Keratinocyte (primary cell): Measurements from ENCODE around the gene ABCG4. TPM values are rescaled to one million over a fixed set of nuclear protein-coding genes. Genes with fewer than 3 reads are reported as not detected.

Source experiments
- DNase-seq: peaks from one replicate; pipeline ENCODE4 v3.0.0-alpha.2; 2011; ENCODE audit warnings: low read depth, missing footprints, low spot score
- FAIRE-seq: peaks from 2 replicates; lab custom pipeline; 2011; peaks lifted over from hg19 to GRCh38; lab: Jason Lieb, UNC
- H2AFZ ChIP-seq: 2 replicates; pipeline ENCODE4 v1.6.0; 2012; ENCODE audit warnings: low read length, control low read depth, inconsistent platforms; ENCODE audit not compliant: control insufficient read depth
- H3K27ac ChIP-seq: 2 replicates; pipeline ENCODE4 v1.5.1; 2011; ENCODE audit warnings: low read length; ENCODE audit not compliant: control insufficient read depth, insufficient read depth
- H3K27me3 ChIP-seq: 3 replicates; pipeline ENCODE4 v1.6.0; 2011; ENCODE audit warnings: low read length; ENCODE audit not compliant: control insufficient read depth, insufficient read depth; ENCODE audit errors: extremely low read depth
- H3K36me3 ChIP-seq, 2 experiments: 2 replicates in 1 of 2; 3 replicates in 1 of 2; pipeline ENCODE4 v1.5.1; 2011; ENCODE audit warnings: low read length in 2 of 2, mild to moderate bottlenecking in 1 of 2; ENCODE audit not compliant: control insufficient read depth in 2 of 2, insufficient read depth in 2 of 2; ENCODE audit errors: extremely low read depth in 1 of 2
- H3K4me1 ChIP-seq: 3 replicates; pipeline ENCODE4 v1.5.1; 2011; ENCODE audit warnings: low read length; ENCODE audit not compliant: control insufficient read depth, insufficient read depth; ENCODE audit errors: extremely low read depth
- H3K4me2 ChIP-seq: 3 replicates; pipeline ENCODE4 v1.6.0; 2011; ENCODE audit warnings: low read depth, low read length; ENCODE audit not compliant: control insufficient read depth, insufficient read depth; ENCODE audit errors: extremely low read depth
- H3K4me3 ChIP-seq, 3 experiments: fragments of 200-600 bp in 1 of 3; sonication (generic) in 1 of 3; 2 replicates in 2 of 3; 3 replicates in 1 of 3; pipeline ENCODE4 v1.5.1; 2011 to 2016; ENCODE audit warnings: low read length in 3 of 3, mild to moderate bottlenecking in 3 of 3, control low read depth in 2 of 3, inconsistent platforms in 1 of 3, low read depth in 1 of 3, mixed read lengths in 1 of 3, mixed run types in 1 of 3, moderate library complexity in 1 of 3; ENCODE audit not compliant: control insufficient read depth in 2 of 3, insufficient read depth in 2 of 3; ENCODE audit errors: extremely low read depth in 1 of 3
- H3K79me2 ChIP-seq: 2 replicates; pipeline ENCODE4 v1.6.0; 2012; ENCODE audit warnings: low read length; ENCODE audit not compliant: control insufficient read depth, insufficient read depth
- H3K9ac ChIP-seq: 3 replicates; pipeline ENCODE4 v1.6.0; 2011; ENCODE audit warnings: low read length; ENCODE audit not compliant: control insufficient read depth, insufficient read depth; ENCODE audit errors: extremely low read depth
- H3K9me1 ChIP-seq: 3 replicates; pipeline ENCODE4 v1.6.0; 2011; ENCODE audit warnings: low read length; ENCODE audit not compliant: control insufficient read depth, insufficient read depth; ENCODE audit errors: extremely low read depth
- H3K9me3 ChIP-seq: 2 replicates; pipeline ENCODE4 v1.5.1; 2012; ENCODE audit warnings: low read depth, low read length; ENCODE audit not compliant: control insufficient read depth
- H4K20me1 ChIP-seq: 3 replicates; pipeline ENCODE4 v1.6.0; 2011; ENCODE audit warnings: low read length; ENCODE audit not compliant: control insufficient read depth, insufficient read depth; ENCODE audit errors: extremely low read depth
- EZH2 ChIP-seq: IDR thresholded peaks from one replicate; pipeline ENCODE4 v1.6.1; 2012; ENCODE audit warnings: inconsistent platforms, mild to moderate bottlenecking, low read length, moderate library complexity
- dilution Hi-C: fragments of 300-500 bp; cut with MboI; formaldehyde crosslinking; loops from one replicate; pipeline ENCODE4 v1.7.0; 2020; ENCODE audit warnings: low sequenced_read_pairs; ENCODE audit not compliant: extremely low pct_ligation_motif_present
- polyA plus RNA-seq, 5 experiments: library from polyadenylated mRNA; depleted of rRNA in 3 of 5; stranded (reverse) in 3 of 5; stranded (forward) in 1 of 5; unstranded in 1 of 5; fragments of >200 nt; gene quantifications; 1 replicate in 1 of 5; 2 replicates in 3 of 5; 3 replicates in 1 of 5; pipeline versions ENCODE4 v1.2.1 to v1.2.3, GENCODE V29; 2011 to 2012; ENCODE audit warnings: missing spikeins in 2 of 5, low read depth in 1 of 5, low replicate concordance in 1 of 5
- TF ChIP-seq, protein P1 (sequence below), 3 experiments: IDR thresholded peaks in 1 of 3; conservative IDR thresholded peaks in 1 of 3; optimal IDR thresholded peaks in 1 of 3; 2 replicates in 2 of 3; 3 replicates in 1 of 3; pipeline versions ENCODE3 to v1.5.1; 2011; ENCODE audit warnings: low read length in 3 of 3, mild to moderate bottlenecking in 3 of 3, moderate library complexity in 2 of 3, control low read depth in 1 of 3, inconsistent platforms in 1 of 3; ENCODE audit not compliant: insufficient read depth in 2 of 3; ENCODE audit errors: extremely low read depth in 1 of 3

ABCG4 gene
- polyA plus RNA-seq, 1 donor (not counting 4 experiments of a cell fraction or from before 2014, with no cell fraction given) = 0.14 TPM

DNA sequence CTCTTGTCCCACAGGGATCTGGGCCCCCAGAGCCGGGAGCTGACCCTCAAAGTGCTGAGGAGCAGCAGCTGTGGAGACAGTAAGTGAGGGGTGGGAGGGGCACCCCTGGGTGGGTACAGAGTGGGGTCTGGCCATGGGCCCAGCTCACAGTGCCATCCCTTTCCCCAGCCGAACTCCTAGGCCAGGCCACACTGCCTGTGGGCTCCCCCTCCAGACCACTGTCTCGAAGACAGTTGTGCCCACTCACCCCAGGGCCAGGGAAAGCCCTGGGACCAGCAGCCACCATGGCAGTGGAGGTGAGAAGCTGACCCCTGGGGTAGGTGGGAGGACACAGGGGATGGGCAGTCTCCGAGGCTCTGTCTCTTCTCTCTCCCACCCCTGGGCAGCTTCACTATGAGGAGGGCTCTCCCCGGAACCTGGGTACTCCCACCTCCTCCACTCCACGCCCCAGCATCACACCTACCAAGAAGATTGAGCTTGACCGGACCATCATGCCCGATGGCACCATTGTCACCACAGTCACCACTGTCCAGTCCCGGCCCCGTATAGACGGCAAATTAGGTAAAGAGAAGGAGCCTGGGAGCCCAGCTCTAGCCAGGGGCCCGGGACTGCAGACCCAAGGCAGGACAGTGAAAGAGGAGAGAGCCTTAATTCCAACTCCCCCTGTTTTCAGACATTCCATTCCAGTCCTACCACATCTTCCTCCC lies 36.4 kb upstream of the ABCG4 start:
- H3K4me3 ChIP-seq = no peak overlapping the region
- no peak for DNase-seq
- TF ChIP-seq EZH2 = no peak
- TF ChIP-seq, protein P1, sequence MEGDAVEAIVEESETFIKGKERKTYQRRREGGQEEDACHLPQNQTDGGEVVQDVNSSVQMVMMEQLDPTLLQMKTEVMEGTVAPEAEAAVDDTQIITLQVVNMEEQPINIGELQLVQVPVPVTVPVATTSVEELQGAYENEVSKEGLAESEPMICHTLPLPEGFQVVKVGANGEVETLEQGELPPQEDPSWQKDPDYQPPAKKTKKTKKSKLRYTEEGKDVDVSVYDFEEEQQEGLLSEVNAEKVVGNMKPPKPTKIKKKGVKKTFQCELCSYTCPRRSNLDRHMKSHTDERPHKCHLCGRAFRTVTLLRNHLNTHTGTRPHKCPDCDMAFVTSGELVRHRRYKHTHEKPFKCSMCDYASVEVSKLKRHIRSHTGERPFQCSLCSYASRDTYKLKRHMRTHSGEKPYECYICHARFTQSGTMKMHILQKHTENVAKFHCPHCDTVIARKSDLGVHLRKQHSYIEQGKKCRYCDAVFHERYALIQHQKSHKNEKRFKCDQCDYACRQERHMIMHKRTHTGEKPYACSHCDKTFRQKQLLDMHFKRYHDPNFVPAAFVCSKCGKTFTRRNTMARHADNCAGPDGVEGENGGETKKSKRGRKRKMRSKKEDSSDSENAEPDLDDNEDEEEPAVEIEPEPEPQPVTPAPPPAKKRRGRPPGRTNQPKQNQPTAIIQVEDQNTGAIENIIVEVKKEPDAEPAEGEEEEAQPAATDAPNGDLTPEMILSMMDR (optimal IDR thresholded peaks at IDR 0.05 in 1 of 3, IDR thresholded peaks at IDR 0.05 in 1 of 3, conservative IDR thresholded peaks at IDR 0.05 in 1 of 3; ENCODE audit: extremely low read depth in 1 of 3, insufficient read depth in 2 of 3, low read length in 3 of 3) = no peak
- H3K9me1 ChIP-seq = peaks cover 8% of the 10 kb centered on the region
- H3K4me2 ChIP-seq = no peak overlapping the region
- no peak for FAIRE-seq
- H3K4me1 ChIP-seq = peaks cover 16% of the 10 kb centered on the region
- H3K27ac ChIP-seq = no peak overlapping the region
- H3K36me3 ChIP-seq = peaks cover 7 to 17% of the 10 kb centered on the region in 2 experiments
- H3K9me3 ChIP-seq = no peaks in the 10 kb centered on the region
- H2AFZ ChIP-seq = no peak overlapping the region
- H3K79me2 ChIP-seq = peaks cover 10% of the 10 kb centered on the region
- dilution Hi-C loops = no loop called here
- H4K20me1 ChIP-seq = no peaks in the 10 kb centered on the region
- H3K27me3 ChIP-seq = no peaks in the 10 kb centered on the region
- H3K9ac ChIP-seq = no peak overlapping the region

DNA sequence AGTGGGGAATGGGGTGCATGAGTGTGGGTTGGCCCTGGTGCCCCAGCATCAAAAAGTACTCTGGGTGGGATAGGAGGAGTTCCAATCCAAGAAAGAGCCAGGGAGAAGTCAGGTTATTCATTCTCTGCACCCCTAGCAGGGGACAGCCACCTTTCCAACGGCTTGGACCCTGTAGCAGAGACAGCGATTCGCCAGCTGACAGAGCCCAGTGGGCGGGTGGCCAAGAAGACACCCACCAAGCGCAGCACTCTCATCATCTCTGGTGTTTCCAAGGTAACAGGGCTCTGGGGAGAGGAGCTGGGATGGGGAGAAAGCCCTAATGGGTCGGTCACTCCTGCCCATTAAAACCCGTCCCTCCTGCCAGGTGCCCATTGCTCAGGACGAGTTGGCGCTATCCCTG lies 35.1 kb upstream of the ABCG4 start:
- peaks cover 3% of the 10 kb centered on the region for H3K9me1 ChIP-seq
- no peak overlapping the region for H3K27ac ChIP-seq
- TF ChIP-seq, protein P1 (optimal IDR thresholded peaks at IDR 0.05 in 1 of 3, IDR thresholded peaks at IDR 0.05 in 1 of 3, conservative IDR thresholded peaks at IDR 0.05 in 1 of 3; ENCODE audit: extremely low read depth in 1 of 3, insufficient read depth in 2 of 3, low read length in 3 of 3) = no peak
- TF ChIP-seq EZH2 = no peak
- no peaks in the 10 kb centered on the region for H3K9me3 ChIP-seq
- H3K79me2 ChIP-seq = peaks cover 3% of the 10 kb centered on the region
- no peak for FAIRE-seq
- H2AFZ ChIP-seq = no peak overlapping the region
- no peak overlapping the region for H3K4me2 ChIP-seq
- H3K4me3 ChIP-seq = no peak overlapping the region
- H4K20me1 ChIP-seq = no peaks in the 10 kb centered on the region
- no peak for DNase-seq
- H3K27me3 ChIP-seq = no peaks in the 10 kb centered on the region
- H3K4me1 ChIP-seq = peaks cover 7% of the 10 kb centered on the region
- peaks cover 7 to 19% of the 10 kb centered on the region in 2 experiments for H3K36me3 ChIP-seq
- H3K9ac ChIP-seq = no peak overlapping the region
- dilution Hi-C loops = no loop called here
